HG03108 (cell line): ENCODE results near the gene PLD5.
"Not testable (repeated sequence)": the region's sequence is repeated elsewhere in the genome, so short reads cannot be mapped to it uniquely, and the experiment has no call there.

Source experiments
- ATAC-seq: cut with Tn5 transposase; IDR thresholded peaks from one replicate; pipeline ENCODE4 v1.9.1; 2021; ENCODE audit warnings: moderate library complexity; ENCODE audit not compliant: unreplicated experiment

Gene PLD5

DNA sequence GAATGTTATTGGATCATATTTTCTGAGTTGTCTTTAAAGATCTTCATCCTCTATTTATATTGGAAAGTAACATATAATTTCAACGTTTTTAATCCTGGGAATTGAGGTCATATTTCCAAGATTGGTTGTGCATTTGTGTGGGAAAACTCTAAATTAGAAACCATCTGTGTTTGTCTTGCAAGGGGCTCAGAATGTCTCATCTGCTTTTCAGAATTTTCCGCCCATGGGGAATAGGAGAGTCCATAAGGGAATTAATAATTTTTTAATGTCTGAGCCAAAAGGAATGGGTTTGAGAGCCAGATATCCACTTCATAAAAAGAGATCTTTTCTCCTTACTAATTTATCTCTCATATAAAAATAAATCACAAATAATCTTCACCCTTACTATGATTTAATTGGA lies 440.8 kb downstream of the PLD5 start:
- ATAC-seq, result no peak

DNA sequence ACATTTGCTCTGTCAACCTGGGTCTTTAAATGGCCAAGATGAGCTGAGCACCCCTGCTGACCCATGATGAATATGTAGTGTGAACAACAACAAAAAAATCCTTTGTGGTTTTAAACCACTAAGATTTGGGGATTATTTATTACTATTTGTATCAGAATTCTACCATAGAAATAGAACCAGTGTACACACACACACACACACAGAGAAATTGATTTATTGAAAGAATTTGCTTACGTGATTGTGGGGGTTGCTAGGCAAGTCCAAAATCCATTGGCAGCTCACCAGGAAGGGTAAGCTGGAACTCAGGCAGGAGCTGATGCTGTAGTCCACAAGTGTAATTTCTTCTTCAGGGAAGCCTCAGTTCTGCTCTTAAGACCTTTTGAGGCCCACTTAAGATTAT lies 443.1 kb downstream of the PLD5 start:
- no peak for ATAC-seq

DNA sequence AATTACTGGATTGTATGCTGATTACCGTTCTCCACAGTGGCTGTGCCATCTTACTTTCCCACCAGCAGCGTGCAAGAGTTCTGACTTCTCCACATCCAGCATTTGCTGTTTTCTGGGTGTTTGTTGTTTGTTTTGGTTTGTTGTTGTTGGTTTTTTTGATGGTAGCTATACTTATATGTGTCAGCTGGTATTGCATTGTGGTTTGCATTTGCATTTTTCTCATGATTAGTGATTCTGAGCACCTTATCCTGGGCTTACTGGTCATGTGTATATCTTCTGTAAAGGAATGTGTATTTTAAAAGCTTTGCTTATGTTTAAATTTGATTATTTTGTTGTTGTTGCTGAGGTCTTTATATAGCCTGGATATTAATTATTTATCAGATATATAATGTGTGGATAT lies 458.7 kb downstream of the PLD5 start:
- ATAC-seq, result no peak

DNA sequence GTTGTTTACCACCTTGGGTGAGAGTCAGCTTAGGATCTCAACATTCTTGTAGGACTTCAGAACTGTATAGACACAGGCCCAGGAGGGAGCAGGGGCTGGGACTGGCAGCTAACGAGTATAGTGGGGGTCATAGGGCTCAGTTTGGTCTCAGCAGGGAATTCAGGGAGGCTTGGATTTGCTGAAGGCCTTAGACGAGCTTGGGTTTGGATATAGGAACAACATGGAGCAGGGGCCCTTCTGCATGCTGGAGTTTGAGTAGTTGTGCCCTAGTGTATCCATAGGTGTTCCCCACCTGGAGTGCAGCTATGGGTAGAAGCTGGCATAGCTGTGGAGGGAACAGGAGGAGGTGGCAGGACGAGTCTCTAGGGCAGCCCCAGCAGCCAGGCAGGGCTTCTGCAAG lies 462.2 kb downstream of the PLD5 start:
- ATAC-seq, result no peak

DNA sequence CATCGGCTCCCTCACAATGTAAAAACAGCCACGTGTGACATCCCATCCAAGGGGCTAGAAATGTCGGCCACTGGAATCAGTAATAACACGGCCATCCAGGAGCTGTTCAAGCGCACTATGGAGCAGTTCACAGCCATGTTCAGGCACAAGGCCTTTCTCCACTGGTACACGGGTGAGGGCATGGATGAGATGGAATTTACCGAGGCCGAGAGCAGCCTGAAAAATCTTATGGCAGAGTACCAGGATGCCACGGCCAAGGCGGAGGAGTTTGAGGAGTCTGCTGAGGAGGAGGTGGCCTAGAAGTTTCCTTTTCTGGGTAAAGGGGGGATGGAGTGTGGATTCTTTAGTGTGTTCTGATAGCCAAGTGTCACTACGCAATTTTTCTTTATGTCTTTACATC lies 464.5 kb downstream of the PLD5 start:
- no peak for ATAC-seq

DNA sequence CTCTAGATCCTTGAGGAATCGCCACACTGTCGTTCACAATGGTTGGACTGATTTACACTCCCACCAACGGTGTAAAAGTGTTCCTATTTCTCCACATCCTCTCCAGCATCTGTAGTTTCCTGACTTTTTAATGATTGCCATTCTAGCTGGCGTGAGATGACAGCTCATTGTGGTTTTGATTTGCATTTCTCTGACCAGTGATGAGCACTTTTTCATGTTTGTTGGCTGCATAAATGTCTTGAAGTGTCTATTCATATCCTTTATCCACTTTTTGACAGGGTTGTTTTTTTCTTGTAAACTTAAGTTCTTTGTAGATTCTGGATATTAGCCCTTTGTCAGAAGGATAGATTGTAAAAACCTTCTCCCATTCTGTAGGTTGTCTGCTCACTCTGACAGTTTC lies 465.9 kb downstream of the PLD5 start:
- peak; percentile 88 for ATAC-seq

DNA sequence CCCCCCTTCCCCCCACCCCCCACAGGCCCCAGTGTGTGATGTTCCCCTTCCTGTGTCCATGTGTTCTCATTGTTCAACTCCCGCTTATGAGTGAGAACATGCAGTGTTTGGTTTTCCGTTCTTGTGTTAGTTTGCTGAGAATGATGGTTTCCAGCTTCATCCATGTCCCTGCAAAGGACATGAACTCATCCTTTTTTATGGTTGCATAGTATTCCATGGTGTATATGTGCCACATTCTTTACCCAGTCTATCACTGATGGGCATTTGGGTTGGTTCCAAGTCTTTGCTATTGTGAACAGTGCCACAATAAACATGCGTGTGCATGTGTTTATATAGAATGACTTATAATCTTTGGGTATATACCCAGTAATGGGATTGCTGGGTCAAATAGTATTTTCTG lies 466.3 kb downstream of the PLD5 start:
- ATAC-seq, result not testable (repeated sequence)

DNA sequence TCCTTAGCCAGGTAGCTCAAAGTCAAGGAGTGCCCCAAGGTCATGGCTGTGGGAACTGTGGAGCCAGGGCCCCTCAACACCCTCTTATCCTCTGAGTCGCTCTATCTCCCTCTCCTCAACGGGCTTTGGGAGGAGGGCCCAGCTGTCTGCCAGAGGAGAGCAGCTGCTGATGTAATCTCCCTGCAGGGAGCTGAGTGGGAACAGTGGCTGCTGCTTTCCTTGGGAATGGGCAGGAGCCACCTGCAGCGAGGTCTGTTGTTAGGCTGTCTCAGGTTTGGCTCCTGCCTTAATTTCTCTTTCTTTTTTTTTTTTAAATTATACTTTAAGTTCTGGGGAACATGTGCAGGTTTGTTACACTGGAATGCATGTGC lies 466.8 kb downstream of the PLD5 start:
- ATAC-seq, result no peak

DNA sequence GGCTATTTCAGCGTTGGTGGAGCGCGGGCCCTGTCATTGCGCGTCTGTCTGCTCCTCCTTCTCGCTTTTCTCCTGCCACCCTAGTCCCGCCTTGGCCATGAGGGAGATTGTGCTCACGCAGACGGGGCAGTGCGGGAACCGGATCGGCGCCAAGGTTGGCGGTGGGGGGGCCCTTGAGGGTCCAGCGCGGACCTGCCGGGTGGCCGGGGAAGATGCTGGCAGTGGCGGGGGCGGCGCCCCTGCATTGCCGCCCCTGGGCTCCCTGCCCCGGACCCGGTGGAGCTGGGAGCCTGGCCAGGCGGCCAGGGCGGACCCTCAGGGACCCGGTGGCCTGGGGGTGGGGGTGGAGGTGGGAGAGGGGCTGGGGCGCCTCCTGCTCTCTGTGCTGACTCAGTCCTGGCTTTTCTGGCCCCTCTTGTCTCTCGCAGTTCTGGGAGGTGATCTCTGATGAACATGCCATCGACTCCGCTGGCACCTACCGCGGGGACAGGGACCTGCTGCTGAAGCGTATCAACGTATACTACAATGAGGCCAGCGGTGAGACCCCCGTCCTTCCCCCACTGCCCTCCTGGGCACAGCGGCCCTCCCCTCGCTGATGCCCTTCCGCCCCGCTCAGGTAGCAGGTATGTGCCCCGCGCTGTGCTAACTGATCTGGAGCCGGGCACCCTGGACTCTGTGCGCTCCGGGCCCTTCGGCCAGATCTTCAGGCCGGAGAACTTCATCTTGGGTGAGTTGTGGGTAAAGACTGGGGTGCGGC lies 467.3 kb downstream of the PLD5 start:
- ATAC-seq, result no peak

DNA sequence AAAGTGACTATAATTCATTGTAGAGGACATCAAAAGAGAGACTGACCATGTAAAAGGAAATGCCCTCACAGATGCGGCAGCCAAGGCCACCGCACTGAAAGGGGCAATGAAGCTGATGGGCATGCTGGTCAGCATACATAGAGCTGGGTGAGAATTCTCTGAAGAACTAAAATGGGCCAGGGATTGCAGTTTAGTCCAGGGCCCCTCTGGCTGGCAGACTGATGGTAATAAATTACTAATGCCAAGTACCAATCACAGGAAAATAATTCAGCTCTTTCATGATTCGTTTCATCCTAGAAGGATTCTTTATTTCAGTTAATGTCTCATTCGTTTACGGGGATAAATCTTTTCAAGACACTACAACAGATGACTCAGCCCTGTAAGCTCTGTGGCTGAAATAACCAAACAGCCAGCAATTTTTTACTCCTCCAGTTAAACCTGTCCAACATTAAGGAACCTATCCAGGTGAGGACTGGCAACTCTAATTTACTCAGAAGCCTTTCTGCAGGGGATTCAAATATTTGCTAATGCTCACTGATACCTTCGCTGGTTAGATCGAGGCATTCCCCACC lies 468.7 kb downstream of the PLD5 start:
- no peak for ATAC-seq

DNA sequence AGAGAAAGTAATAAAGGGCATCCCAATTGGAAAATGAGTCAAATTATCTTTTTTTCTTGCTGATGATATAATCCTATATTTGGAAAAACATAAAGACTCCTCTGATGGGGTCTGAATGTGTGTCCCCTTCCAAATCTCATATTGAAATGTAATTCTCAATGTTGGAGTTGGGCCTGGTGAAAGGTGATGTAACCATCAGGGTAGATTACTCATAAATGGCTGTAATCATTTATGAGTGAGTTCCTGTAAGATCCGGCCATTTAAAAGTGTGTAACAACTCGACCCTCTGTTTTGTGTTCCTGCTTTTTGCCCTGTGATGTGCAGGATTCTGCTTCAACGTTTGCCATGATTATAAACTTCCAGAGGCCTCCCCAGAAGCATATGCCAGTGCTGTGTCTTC lies 481.3 kb downstream of the PLD5 start:
- ATAC-seq, result no peak

DNA sequence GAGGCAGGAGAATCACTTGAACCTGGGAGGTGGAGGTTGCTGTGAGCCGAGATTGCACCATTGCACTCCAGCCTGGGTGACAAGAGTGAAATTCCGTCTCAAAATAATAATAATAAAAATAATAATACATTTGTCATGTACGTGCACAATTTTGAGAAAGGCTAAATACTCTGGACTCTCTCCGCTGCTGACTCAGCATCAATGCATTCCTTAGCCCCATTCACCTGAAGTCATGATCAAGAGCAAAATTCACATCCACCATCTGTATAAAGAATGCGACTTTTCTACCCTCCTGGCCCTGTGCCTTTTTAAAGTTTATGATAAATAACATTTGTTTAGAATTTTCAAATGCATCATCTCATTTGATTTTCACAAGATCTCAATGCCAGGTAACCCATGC lies 490.1 kb downstream of the PLD5 start:
- no peak for ATAC-seq

DNA sequence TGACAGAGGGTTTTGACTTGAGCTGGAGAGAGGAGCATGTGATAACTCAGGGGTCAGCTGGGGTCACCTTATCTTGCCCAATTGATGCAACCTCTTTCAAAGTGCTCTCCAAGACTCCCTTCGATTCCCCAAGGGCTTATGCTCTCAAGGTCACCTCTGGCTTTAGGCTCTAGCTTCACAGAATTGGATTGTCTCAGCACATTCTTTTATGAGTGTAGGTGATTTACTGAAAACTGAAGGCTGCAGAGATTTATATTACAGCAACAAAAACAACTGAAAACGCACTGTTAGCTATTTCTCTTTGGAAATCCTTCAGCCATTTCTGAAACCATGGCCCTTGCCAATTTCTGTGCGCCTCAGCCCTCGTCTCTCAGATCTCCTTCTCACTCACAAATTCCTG lies 491.1 kb downstream of the PLD5 start:
- no peak for ATAC-seq
